Glomerular visceral epithelial cell (primary cell): ENCODE results near the gene HRC.
"Not testable (repeated sequence)": the region's sequence is repeated elsewhere in the genome, so short reads cannot be mapped to it uniquely, and the experiment has no call there.

Experiments used
- DNase-seq: peaks from one replicate; pipeline ENCODE4 v3.0.0-alpha.2; 2016; ENCODE audit errors: extremely low spot score

HRC gene

DNA sequence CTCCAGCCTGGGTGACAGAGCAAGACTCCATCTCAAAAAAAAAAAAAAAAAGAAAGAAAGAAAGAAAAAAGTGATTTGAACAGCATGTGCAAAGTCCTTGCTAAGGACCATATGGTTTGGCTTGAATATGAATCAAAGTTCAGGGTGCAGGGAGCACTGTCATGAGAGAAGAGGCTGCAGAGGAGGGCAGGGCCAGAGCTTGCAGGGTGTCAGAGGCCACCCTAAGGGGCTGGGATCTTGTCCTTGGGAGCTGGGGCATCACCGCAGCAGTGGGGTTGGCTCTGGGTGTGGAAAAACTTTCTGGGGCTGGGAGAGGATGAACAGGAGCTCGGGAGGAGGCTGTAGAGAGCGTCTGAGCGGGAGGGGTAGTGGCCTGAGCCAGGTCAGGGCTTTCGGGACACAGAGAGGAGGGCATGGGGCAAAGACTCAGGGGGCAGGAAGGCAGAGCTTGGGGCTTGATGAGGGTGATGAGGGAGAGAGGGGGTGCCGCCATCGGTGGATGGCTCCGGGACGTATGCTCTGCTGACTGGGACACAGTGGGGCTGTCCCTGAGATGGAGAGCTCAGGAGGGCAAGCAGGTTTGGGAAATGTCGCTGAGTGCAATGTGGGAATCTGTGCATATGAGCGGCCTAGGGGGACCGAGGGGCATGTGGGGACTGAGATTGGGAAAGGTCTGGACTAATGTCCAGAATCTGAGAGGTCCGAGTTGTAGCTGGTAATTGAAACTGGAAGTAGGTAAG, 5.4 kb upstream of the HRC start:
- no peak for DNase-seq

DNA sequence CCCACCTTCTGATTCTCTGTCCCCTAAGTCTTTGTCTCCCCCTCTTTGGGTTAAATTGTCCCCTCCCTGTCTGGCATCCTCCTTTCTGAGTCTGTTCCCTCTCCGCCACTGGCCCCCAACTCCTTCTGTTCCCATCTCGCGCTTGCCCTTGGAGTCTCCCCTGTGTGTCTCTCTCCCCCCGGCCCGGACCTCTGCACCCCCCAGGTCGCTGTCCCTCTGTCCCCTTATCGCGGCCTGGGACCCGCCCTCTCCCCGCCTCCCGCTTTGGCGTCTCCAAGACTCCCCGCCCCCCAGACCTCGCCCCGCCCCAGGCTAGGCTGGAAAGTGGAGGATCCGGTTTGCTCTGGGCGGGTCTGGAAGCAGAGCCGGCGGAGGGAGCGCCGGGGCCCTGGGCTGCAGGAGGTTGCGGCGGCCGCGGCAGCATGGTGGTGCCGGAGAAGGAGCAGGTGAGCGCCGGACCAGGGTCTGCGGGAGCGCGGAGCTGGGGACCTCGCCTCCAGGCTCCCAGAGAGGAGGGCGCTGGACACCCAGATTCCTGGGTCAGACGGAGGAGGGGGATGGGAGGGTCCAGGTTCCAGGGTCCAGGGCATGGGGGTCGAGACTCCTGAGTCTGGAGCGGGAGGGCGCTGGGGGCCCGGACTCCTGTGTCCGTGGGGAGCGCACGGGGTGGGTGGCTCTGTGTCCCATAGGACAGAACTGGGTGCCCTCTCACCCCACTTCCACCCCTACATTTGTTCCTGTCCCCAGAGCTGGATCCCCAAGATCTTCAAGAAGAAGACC, 2.4 kb upstream of the HRC start, which contains the start of gene TRPM4:
Gene TRPM4 (plus strand): TSS at position 348 of the 780 bp plus-strand sequence. CDS start 75 bp downstream, at position 423.
- DNase-seq = peak; percentile 83

DNA sequence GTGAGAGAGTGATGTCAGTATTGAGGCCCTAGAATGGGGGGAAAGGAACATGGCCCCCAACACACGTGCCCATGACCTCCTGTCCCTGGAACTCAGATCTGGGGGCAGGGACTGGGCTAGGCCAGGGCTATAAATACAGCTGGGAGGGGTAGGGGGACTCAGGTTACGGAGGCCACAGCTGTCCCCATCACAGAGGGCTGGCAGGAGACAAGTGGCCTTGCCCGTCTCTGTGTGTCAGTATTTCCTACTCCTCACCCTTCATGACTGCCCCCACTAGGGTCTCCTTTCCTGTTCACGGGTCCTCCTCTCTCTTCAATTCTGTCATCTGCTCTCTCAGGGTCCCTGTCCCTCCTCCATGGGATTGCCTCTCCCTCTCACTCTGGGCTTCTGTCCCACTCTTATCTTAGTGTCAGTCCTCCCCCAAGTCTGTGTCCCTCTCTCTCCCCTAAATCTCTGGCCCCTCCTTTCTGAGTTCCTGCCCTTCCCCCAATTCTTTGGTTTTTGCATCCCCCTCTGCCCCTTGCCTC, 687 bp upstream of the HRC start:
- no peak for DNase-seq

DNA sequence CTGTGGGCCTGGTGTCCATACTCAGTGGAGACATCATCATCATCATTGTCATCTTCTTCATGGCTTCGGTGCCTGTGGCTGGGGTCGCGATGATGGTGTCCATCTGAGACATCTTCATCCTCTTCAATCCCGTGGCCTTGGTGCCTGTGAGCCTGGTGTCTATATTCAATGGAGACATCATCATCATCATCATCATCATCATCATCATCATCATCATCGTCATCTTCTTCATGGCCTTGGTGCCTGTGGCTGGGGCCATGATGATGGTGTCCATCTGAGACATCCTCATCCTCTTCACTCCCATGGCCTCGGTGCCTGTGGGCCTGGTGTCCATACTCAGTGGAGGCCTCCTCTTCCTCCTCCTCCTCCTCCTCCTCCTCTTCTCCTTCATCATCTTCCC, 917 bp downstream of the HRC start:
- DNase-seq = no peak

DNA sequence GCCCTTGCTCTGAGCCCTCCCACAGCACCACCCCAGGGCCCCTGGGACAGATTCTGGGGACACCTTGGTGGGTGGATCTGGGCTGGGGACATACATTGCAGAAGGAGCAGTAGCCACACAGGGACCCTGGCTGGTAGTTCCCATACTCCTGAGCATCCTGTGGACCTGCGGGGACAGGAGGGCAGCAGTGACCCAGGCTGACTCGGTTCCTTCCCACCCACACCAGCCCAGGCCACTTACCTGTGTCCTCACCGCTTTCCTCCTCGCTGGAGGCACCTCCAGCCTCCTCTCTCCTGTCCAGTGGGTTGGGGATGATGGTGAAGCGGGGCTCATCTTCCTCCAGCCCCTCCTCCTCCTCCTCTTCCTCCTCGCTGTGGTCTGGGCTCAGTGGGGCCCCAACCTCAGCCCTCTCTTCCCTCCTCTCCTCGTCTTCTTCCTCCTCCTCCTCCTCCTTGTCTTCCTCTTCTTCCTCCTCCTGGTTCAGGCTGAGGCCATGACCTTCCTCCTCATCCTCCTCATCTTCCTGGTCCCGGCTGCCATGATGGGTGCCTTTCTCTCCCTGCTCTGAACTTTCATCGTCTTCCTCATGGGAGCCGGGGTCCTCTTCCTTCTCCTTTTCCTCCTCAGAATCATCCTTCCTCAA, 1.9 kb downstream of the HRC start:
- no peak for DNase-seq

DNA sequence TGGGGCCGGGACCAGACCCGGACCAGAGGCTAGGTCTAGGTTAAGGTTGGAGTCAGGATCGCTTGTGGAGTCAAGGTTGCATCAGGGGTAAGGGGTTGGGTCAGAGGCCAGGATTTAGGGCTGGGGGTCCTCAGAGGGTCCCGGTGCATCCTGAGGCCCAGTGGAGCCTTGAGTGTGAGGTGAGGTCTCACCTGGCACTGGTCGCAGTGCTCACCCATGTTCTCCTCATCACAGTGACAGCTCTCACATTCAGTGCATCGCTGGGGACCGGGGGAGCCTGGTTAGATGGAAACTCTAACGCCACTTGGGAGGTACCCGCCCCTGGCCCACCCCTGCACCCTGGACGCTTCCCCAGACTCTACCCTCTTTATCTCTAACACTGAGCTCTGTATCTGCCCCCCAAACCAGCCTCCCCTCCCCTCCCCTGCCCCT, 3.1 kb downstream of the HRC start:
- DNase-seq = no peak

DNA sequence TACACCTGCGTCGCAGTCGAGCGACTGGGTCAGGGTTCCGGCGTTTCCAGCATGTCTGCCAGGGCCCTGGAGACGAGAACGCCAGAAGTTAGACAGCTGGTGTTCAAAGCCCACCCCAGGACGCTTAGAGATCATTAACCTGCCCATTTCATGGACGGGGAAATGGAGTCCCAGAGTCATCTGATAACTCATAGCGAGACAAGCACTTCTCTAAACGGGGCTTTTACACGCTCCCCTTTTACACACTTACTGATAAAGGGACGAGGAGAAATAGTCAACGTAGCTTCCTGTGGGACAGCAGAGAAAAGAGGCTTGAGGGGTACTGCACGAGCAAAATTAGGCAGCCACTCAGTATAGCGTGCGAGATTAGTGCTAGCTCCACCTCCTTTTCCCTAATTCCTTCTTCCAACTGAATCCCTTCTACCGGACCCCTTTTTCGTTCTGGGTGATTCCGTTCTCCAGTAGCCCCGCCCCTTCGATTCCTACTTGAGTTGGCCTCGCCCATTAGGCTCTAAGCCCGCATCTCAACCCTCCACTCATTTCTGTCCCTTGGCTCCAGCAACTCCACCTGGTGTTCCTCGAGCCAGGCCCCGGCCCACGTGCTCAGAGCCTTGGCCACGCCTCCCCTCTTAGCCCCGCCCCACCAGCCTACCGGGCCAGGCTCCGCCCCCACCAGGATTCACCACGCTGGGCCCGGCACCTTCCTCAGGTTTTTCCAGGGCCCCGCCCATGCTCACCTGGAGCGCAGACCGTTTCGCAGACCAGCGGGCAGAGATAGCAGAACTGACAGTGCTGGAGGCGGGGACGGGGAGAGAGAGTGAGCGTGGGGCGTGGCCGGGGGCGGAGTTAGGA, 3.7 kb downstream of the HRC start:
- DNase-seq = no peak

DNA sequence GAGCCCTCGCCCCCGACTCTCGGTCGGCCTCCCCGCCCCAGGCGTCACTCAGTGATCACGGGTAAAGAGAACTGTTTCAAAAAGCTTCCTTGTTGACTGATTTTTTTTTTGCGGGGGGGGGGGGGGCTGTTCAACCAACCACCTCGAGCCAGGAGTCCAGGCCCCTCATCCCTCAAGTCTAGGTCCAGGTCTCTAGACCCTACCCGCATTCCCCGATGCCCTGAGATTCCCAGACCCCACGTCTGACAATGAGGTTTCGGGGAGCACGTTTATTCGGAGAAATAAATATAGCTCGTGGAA, 4.3 kb downstream of the HRC start:
- DNase-seq = no peak

DNA sequence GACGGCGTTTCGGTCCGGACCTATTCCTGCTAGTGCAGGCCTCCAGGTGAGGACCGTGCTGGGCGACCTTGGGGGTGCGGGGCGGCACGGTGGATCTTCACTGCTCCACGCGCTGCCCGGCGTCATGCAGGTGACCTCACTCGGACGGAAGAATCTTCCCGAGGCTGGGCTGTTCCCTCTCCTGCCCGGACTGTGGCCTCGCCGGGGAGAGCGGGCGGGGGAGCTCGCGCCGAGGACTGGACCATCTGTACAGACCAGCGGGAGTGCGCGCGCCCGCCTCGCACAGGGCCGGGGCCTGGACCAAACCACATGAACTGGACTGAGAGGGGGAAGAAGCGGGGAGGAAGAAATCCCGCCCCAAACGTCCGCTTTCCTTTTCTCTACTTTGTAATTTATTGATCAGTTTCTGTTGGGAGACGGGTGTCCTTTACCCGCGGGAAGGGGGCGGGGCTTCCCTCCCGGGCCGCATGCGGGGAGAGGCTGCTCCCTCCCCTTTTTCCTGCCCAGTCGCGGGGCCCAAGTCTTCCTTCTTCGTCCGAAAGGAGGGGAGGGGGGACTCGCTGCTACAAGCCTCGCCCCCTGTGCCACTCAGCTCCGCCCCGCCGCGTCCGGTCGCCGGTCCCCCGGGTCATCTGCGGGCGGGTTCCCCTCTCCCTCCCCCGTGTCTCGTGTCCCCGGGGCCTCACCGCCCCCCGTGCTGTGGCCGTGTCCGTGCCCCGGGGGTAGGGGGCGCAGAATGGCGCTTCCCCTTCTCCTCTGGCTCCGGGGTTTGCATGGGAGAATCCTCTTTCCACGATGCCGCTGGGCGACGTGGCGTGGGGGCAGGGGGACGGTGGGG, 4.9 kb downstream of the HRC start:
- DNase-seq = peak; percentile 77

DNA sequence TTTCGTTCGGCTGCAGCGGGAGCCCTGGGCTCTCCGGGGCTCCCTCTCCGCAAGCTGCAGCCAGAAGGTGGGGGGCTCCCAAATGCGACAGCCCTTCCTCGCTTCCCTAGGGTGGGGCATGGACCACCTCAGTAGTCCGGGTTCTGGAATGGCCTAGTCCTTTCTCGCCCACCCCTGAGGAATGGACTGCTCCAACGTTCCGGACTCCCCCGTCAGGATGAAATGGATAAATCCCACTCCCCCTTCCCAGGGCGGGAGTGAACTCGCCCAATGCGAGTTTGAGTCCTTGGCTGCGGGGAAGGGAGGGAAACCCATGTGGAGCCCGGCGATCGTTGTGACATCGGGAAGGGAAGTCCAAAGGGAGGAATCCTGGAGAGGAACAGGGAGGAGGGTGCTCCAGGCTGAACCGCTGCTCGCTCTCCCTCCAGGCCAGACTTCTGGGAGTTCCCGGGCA, 5.5 kb downstream of the HRC start:
- DNase-seq = peak; percentile 77

DNA sequence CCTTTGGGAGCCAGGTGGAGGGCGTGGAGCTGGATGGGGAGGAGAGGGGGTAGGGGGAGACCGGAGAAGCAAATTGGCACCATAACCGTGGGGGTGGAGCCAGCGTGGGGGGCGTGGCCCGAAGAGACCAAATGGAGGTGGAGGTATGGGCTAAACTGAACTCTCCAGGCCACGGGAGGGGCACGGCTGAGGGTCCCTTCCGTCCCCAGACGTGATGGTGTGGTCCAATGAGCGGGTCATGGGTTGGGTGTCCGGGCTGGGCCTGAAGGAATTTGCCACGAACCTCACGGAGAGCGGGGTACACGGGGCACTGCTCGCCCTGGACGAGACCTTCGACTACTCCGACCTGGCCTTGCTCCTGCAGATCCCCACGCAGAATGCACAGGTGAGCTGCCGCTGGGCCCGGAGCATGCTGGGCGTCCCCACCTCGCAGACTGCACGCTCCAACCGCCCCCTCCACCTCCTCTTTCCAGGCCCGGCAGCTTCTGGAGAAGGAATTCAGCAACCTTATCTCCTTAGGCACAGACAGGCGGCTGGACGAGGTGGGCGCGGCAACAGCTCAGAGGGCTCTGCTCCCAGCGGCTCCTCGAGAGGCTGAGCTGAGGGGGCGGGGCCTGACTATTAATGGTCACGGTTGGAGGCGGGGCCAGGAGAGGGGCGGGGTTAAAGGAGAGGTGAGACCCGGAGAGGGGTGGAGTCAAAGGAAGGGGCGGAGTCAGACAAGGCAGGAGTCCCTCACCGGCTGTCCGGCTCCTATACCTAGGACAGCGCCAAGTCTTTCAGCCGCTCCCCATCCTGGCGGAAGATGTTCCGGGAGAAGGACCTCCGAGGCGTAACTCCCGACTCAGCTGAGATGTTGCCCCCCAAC, 6.2 kb downstream of the HRC start:
- DNase-seq = peak; percentile 98

DNA sequence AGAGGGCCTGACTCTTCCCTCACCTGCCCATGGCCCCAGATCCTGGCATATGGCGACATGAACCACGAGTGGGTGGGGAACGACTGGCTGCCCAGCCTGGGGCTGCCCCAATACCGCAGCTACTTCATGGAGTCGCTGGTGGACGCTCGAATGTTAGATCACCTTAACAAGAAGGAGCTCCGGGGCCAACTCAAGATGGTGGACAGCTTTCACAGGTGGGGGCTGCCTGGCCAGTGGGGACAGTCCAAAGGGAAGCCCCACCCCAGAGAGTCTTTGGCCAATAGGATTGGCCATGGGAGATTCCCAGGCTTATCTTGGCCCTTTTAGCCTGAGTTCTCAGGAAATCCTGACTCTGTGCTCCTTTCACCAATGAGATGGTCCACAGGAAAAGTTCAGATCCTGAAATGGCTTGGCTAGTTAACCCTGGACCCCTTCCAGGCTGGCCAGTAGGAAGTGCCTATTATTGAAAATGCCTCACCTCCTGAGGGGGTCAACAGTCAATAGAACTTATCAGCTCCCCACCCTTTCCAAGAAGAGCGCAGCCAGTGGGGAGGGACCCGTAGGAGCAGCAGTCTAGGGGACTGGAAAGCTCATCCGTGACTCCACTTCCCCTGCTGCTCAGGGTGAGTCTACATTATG, 7.0 kb downstream of the HRC start:
- DNase-seq = no peak

DNA sequence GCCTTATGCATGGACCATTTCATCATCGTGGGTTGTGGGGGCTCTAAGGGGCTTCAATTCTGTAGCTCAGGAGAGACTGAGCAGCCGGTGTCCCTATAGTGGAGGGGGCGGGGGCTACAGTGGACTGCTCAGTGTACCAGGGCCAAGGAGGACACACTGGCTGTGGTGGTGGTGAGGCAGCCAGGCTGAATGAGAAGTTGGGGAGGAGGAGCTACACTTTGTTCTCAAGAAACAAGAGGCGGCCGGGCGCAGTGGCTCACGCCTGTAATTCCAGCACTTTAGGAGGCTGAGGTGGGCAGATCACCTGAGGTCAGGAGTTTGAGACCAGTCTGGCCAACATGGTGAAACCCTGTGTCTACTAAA, 8.8 kb downstream of the HRC start:
- not testable (repeated sequence) for DNase-seq

DNA sequence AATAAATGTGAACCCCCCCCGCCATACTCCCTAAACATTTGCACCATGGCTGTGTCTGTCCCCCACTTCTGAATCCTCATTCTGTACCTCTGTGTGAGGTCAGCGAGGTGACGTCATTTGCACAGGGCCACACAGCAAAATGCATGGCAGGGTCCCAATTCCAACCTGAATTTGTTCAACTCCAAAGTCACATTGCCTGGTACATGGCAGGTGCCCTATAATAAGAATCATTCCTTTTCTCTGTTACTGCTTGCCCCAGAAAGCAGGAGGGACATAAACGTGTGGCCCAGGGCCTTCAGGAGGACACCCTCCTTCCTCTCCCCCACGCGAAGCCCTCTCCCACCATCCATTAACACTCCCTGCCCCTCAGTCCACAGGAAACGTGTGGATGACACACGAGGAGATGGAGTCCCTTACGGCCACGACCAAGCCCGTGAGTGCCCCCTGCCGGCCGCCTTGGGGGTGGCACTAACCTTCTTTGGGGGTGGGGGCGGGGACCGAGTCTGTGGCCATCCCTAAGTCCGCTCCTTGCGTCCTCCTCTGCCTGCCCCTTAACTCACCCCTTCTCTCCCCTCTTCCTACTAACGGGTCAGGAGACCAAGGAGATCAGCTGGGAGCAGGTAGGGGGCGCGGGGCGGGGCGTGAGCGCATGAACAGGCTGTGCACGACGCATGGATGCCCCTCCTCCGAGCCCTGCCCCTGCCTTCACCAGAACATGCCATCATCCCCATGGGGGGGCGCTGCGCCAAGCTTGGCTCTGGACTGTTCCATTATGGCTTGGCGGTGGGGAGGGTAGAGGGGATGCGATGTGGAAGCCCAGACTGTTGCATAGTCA, 9.4 kb downstream of the HRC start:
- DNase-seq = peak; percentile 66

DNA sequence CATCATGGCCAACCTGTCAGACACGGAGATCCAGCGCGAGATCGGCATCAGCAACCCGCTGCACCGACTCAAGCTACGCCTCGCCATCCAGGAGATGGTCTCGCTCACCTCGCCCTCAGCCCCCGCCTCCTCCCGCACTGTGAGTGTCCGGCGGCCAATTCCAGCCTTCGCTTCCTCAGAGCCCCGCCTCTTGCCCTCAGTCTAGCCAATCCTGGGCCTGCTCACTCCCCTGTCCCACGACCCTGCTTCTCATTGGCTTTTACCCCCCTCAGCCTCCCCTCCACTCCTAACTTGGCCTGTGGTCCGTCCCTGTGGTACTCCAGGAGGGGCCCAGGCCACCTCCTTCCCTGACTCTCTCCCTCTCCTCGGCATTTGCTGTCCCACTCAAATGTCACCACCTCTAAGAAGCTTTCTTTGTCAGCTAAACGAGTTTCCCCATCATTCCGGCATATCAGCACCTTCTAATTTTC, 12.3 kb downstream of the HRC start:
- peak; percentile 81 for DNase-seq

DNA sequence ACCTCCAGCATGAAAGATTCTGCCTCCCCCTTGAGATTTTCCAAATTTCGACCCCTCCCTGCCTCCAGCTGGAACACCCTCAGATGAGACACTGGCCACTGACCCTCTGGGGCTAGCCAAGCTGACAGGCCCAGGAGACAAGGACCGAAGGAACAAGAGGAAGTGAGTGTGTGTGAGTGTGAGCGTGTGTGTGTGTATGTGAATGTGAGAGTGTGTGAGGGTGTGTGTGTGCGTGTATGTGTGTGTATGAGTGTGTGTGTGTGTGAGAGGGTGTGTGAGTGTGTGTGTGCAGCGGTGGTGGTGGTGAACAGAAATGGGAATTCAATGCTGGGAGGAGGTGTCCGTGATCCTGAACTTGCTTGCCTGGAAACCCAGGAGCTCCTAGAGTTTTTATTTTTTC, 13.8 kb downstream of the HRC start:
- DNase-seq = no peak

DNA sequence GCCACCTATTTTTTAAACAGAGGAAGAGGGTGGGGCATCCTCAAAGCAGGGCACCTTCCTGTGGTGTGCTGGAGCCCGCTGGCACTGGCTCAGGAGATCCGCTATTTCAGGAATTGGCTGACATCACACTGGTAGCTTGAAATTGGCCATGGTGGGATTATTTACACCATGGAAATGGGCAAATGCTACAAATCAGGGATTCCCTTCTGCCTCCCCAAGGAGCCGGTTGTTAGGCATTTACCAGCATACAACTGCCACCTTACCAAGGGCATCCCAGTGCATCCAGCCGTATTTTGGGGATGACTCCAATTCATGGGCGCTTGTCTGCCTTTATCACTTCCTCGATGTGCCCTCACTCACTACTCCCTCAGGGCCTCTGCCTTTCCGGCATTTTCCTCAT, 14.2 kb downstream of the HRC start:
- no peak for DNase-seq

DNA sequence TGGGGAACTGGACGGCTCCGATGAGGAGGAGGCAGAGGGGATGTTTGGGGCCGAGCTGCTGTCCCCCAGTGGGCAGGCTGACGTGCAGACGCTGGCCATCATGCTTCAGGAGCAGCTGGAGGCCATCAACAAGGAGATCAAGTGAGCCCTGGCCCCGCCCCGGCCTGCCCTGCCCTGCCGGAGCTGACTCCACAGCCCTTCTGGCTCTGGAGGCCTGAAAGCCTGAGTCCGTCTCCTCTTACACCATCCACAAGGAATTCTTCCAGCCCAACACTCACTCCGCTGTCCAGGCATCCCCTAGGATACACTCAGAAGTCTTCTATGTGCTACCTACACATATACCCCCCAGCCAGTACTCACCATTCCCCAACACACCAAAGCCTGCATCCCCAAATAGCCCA, 18.4 kb downstream of the HRC start:
- DNase-seq = no peak
